HG02623 (cell line): ENCODE data around the gene RAPGEF1.

Experiments
- ATAC-seq: cut with Tn5 transposase; IDR thresholded peaks from one replicate; pipeline ENCODE4 v1.9.1; 2021; ENCODE audit warnings: moderate library complexity; ENCODE audit not compliant: unreplicated experiment

Gene RAPGEF1

DNA sequence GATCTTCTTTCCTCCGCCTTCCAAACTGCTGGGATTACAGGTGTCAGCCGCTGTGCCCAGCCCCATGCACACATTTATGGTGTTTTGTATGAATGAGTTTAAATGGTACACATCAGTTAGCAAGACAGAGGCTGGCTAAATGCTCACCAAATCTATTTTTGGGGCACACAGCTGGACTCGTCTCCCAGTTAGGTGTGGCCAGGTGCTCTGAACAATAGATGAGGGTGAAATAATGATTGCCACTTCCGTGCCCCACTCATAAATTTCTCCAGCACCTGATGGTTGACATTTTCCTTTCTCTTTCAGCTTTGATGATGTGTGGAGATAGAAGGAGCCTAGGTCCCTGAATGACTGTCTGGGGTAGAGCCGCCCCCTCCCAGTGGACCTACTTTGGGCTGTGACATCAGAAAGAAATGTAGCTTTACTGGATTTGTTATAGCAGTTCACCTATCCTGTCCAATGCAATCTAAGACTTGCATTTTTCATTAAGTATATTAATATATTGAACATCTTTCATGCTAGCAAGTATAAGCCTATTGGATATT lies 8.6 kb upstream of the RAPGEF1 start:
- no peak for ATAC-seq

DNA sequence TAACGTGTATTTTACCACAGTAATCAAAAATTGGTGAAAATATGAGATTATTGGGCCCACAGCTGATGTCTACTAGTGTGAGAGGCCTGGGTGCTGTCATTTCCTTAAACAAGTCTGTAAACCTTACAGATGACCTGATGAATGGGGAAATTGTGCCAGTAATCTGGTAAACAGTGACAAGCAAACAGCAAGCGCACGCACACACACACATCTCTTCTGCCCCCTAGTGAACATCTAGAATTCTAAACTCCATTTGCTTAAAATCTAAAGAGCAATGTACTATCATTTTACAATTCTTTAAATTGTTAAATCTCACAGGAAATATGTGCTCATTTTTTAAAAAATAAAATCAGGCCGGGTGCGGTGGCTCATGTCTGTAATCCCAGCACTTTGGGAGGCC lies 7.5 kb upstream of the RAPGEF1 start:
- no peak for ATAC-seq

DNA sequence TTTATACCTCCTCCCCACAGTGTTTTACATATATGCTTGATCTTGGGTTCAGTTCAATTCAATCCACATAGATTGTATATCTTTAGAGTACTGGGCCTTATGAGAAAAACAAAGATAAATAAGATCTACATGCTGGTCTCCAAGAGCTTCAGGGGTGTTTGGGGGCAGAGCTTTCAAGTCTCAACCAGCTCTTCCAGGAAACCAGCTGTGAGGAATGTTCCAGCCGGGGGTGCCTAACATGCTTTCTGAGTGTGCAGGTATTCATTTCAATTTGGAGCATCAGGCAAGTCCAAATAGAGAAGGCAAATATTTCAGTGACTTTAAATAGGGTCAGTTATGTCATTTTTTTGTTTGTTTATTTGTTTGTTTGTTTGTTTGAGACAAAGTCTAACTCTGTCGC lies 5.7 kb upstream of the RAPGEF1 start:
- ATAC-seq: no peak

DNA sequence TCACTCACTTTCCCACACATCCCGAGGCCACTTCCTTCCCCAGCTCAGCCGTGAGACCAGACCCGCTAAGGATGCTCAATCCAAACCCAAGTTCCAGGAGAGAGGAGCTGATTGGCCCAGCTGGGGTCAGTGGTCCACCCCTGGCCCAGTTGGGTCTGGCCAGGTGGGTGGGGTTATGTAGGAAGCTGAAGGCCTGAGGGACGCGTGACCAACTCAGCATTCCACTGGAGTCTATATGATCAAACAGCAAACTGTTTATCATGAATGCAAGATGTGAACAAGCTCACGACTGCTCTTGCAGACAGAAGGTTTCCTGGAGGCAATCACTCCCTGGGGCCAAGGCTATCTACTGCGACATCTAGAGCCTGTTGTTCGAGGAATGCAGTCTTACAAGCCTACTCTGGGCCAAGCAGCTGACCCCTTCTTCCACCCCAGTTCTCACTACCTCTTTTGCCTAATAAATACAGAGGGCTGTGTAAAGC lies 4.9 kb upstream of the RAPGEF1 start:
- ATAC-seq: no peak

DNA sequence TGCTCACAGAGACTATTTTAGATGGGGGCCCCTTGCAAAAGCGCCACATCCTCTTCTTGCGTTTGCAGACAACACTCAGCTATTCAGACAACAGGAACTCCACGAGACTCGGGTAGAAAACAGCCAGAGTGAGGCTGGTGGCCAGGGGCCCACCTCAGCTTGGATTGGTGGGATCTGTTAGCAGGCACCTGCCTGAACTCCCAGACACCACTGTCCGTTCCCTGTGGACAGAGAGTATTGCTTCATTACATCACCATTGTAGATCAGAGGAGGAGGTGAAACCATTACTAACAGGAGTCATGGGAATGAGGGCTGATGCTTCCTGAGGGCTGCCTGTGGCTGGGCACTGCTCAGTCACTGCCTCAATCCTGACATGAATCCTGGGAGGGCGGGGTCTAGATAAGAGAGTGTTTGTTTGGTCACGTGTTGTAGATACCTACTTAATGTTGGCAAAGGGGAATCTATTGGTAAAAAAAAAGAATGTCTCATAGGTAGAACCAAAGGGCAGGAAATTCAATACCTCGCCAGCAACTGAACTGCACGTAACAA lies 4.4 kb upstream of the RAPGEF1 start:
- no peak for ATAC-seq

DNA sequence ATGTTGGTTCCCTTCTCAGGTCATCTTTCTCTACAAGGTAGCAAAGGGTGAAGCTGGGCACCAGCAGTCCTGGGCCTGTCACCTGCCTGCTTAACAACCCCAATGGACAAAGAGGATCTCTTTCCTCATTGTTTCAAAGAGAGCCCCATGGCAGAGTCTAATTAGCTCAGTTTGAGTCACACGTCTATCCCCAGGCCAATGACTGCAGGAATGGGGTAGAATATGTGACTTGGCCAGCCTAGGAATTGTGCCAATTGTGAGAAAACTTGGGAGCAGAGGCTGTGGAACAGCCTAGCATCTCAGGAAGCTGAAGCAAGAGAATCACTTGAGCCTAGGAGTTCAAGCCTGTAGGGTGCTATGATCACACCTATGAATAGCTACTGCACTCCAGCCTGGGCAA lies 3.6 kb upstream of the RAPGEF1 start:
- no peak for ATAC-seq

DNA sequence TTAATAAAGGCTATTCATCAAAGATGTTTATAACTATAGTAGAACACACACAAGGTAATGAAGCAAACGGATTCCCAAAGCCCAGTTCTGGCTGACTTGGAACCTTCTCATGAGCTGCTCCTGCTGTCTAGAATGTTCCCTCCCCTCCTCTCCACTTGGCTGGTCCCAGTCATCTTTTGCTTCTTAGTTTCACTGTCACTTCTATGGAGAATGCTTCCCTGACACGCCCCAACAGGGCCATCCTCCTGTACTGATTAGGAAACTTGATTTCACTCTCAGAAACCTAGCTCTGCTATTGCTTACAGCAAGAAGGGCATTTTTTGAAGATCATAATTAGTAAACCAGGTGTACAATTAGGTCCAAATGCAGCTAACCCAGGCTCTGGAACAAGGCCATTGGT lies 3.2 kb upstream of the RAPGEF1 start:
- no peak for ATAC-seq

DNA sequence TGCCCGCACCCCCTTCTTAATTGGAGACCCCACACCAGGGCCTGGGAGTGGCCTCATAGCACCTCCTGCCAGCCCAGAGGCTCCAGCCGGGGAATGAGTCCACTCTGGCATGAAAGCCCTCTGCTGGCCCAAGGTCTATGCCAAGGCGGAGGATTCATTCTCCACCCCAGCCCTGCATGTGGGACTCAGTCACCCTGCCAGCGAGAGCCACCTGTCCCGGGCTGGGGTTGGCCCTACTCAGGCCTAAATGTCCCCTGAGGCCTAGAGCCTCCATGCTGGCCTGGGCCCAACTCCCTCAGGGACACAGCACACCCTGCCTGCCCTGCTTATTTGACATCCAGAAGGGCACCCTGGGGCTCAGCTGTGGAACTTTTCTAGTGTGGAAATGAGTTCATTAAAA lies 1.0 kb upstream of the RAPGEF1 start:
- no peak for ATAC-seq

DNA sequence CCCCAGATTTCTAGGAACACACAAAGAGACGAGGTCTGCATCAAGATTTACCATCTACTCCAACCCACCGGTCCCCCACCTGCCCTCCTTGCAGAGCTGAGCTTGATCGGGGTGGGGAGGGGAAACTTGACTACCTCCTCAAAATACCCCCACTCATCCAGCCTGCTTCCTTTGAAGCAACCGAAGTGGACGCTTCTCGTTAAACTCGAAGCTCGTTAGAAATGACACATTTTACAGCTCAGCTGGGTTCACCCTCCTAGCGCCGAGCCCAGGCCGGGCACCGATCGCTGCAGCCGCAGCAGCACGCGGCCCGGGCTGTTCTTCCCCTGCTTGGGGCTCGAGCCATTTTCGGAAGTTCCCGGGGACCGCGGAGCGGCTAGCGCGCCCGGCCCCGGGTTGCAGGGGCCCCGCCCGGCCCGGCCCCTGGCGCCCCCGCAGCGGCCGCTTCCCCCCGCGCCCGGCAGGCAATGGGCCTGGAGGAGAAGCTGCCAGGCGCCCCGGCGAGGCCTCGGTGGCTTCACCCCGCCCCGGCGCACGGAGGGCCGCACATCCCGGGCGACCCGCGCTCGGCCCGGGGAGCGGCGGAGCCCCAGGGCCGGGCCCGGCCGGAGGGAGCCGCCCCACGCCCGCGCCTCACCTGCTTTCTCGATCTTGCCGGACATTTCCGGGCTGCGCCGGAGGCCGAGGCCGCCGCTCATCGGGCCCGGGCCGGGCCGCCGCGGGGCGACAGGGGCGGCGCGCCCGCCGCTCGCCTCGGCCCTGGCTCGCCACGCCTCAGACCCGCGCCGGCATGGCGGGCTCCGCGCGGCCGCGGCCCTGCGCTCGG lies 530 bp downstream of the RAPGEF1 start:
- peak; percentile 34 for ATAC-seq

DNA sequence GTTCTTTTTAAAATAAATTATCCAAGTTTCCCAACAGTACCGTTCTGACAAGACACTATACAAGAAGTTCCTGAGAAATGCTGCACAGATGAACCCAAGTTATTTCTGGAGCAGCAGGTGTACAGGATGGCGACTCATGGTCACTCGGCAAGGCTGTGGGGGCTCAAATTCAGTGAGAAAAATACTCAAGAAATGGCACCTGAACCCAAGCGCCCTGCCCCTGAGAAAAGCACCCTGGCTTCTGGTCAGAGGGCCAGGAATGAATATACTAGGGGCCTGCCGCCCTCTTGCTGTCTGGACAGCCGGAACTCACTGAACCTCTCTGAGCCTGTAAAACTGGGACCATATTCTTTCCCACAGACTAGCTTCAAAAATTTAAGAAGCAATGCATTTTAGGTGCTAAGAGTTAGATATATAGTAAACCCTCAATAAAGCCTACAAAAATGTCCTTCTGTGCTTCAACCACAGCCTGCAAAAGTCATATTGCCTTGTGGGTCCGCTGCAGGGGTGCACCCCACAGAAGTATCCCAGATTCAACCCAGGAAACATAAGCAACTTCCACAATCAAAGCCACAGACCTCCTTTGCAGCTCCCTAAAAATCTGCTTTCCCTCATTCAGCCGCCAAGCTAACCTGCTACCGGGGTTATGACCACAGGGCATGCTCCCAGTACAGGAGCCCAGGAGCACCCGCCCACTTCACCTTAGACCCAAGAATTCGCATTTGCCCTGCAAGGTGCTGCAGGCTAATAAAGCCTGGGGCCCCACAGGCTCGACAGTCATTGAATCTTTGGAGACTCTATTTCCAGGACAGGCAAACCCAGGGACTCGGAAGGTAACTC lies 1.4 kb downstream of the RAPGEF1 start:
- no peak for ATAC-seq

DNA sequence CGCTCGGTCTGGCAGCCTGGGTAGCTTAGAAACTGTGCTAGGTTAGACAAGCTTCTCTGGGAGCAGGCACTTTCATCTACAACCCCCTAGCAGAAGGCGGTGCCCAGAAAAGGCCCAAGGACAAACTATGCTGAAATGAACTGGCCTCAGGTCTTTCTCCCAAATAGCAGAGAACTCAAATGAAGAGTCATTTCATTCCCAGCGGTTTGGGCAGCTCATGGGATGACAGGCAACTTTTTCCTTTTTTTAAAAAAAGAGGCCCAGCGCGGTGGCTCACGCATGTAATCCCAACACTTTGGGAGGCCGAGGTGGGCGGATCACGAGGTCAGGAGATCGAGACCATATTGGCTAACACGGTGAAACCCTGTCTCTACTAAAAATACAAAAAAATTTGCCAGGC lies 2.5 kb downstream of the RAPGEF1 start:
- ATAC-seq: no peak

DNA sequence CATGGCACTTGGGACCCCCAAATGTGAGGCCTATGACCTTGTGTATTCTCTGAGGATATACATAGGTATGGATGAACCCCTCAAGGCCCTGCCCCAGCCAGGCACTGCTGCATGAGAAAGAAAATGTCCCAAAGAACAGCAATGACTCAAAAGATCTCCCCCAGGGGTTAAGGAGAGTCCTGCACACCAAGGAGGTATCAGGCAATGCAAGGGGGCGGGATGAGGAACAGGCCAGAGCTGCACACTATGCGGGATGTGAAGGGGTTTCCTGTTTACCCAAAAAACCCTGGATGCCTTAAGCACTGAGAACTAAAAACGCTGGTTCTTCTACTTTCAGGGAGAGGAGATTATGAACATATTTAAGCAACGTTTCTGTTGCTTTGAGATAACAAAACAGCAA lies 3.4 kb downstream of the RAPGEF1 start:
- no peak for ATAC-seq

DNA sequence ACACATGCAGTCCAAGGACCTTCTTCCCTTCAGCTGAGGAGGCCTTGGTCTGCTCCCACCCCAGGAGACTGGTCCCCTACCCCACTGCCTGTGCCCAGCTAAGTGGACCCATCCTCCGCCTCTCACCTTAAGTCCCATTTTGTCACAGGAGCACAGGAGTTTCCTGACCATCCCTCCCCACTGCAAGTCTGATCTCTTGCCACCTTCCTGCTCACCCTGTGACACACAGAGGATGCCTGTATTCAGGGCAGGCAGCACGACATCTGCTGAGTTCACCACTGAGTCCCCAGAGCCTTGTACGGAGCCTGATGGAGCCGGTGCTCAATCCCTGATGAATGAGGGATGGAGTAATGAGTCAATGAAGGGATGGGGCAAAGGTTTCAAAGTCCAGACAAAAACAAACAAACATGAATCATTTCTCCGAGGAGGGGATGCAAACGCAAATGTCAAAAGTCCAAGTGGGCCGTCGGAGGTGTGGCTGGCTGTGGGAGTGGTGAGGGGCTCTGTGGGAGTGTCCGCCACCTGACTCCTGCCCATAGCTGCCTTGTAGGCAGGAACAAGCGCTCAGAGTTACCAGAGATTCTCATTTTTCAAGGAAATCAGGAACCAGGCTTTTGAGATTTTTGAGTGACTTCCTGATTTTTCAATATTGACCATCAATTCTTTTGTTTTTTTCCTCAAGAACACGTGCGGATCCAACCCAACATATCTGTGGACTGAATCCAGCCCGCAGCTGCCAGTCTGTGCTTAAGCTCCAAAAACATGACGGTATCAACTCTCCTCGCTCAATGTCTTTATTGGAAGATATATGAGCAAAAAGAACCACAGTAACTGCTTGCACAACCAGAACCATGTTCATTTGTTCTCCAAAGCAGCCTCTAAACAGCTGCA lies 4.4 kb downstream of the RAPGEF1 start:
- no peak for ATAC-seq

DNA sequence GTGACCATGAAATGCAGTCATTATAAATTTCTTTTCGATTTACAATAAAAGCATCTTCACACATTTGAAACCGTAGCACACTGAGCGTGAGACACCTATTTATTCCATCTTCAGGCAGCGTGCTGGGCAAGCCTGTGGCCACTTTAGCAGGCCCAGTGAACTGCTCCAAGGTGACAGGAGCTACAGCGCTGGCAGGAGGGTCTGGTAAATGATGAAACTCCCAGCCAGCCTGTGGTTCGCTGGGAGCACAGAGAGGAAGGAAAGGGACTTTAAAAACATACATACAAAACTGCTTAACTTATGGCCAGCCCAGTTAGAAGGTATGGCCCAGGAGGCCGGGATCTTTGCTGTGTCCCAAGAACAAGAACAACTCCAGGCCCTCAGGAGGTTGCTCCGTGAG lies 5.1 kb downstream of the RAPGEF1 start:
- ATAC-seq: no peak

DNA sequence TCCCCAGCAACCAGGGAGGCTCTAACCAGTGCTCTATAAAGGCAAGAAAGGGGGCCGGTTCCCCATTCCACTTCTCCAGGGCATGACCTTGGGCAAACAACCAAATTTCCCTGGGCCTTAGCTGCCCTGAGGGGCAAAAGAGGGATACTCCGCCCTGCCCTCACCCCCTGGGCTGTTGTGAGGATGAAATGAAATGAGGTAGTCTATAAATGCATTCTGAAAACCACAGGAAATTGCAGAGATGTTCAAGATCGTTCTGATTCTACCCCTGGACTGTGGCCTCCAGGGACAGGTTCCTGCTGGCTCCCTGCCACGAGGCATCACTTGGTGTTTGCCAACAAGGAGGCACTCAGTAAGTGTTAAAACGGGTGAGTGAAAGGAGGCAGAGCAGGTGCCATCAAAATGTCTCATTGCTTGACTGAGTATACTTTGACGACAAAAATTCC lies 5.7 kb downstream of the RAPGEF1 start:
- no peak for ATAC-seq

DNA sequence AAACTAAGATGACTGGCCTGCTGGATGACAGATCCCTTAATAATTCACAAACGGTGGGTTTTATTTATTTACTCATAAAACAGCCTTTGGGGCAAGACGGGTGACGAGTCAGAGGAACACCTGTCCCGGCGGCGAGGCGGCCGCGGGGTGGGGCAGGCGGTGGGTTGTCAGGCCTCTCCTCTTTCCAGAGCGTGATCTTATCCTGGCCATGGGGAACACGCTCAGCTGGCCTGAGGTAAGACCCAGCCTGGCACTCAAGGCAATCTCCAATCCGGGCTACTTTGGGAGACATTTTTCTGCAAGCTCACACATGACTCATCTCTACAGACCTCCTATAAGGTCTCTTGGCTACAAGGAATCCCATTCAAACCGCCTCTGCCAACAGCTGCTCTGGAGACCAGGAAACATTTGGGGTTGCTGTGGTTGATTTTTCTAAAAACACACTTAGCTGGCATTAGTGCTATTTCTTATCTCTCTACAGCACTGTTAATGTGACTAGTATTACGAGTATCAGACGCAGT lies 6.3 kb downstream of the RAPGEF1 start:
- ATAC-seq: no peak

DNA sequence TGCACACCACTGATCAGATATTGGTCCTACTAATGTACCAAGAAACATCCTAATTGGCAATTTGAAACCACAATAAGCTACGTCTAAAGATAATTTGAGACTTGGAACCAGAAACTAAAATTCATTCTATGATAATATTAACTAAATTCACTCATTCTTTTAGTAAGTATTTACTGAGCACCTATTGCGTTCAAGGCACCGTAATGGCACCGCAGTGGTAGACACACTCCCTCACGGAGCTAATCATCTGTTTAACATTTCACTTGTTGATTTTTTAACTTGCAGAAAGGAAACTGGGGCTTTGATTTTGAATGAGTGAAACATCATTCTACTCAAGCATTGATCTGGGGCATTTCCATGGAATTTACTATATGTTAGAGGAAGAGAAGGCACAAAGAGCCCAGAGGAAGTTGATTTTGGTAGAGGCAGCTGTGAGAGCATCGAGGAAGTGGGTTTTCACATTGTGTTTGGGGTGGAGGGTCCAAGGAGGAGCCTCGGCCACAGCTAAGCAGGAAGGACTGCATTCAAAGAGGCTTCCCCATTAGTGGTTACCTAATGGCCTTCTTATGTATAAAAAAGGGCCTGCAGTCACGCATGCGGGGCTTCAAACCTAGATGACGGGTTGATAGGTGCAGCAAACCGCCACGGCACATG lies 7.1 kb downstream of the RAPGEF1 start:
- ATAC-seq: no peak

DNA sequence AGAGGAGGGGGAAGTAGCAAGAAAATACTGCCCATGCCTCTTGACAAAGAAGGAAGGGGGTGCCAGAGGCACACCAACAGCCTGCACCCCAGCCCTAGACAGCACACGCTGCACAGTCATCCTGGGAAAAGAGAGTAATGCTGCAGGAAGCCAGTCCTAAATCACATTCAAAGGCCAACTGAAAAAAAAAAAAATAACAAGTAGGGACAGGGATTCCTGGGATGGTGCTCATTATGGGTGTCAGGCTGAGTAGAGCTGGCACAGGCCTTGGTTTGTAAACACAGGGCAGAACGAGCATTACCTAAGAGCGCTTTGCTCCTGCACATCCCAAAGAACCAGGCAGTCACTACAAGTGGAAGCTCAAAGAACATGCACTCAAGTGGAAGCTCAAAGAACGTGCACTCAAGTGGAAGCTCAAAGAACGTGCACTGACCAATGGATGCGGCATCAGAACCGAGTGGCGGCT lies 7.8 kb downstream of the RAPGEF1 start:
- no peak for ATAC-seq

DNA sequence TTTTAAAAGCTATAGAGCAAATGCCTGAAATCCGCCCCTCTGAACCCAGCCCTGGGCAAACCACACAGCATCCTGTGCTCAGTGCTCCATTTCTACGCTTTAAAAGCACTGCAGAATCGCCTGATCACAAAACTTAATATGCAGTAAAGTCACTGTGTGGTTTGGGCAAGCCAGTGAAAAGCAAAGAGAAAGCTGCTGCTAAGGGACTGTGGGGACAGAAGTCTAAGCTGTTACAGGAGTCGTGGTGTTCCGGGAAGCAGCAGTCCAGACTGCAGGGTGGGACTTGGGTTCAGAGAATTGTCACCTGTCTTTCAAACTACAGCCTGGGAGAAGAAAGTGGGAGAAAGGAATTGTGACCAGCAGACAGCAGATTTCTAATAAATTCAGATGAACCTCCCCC lies 8.2 kb downstream of the RAPGEF1 start:
- no peak for ATAC-seq

DNA sequence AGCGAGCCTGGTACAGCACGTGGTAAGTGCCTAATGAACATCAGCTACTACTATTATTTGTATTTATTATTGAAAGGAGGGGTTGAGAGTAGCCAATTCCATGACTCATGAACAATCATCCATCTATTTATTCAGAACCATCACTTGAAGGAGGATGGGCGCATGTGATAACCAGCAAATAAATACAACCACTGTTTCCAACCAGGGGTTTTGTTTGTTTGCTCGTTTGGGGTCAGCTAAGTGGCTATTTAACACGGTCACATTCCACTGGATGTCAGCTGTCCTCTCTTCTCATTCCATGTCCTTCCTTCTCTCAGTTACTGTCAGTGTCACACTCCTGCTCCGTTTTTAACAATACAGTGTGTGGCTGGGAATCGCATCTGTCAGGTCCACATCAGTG lies 8.6 kb downstream of the RAPGEF1 start:
- ATAC-seq: no peak
